GM23338 (cell line): ENCODE measurements around the gene ACO1. TPM values are rescaled to one million over a fixed set of nuclear protein-coding genes. Genes with fewer than 3 reads are reported as not detected.

Experiments used
- ATAC-seq: fragments of 200-7000 bp; cut with Tn5 transposase; 3 replicates; pipeline ENCODE4 v1.9.1; 2020
- DNase-seq: peaks from one replicate; pipeline ENCODE4 v3.0.0-alpha.2; 2015; ENCODE audit warnings: low spot score
- H2AFZ ChIP-seq: fragments of 200-600 bp; sonication (generic); 2 replicates; pipeline ENCODE4 v1.8.0; 2016; ENCODE audit warnings: antibody characterized with exemption, mild to moderate bottlenecking, moderate library complexity
- H3F3A ChIP-seq: fragments of 200-600 bp; sonication (generic); replicated peaks from 2 replicates; pipeline ENCODE4 v1.8.0; 2017; ENCODE audit warnings: antibody characterized with exemption, mixed run types, low read depth
- H3K27ac ChIP-seq: fragments of 200-600 bp; sonication (generic); 2 replicates; pipeline ENCODE4 v1.6.1; 2016; ENCODE audit warnings: low read depth
- H3K27me3 ChIP-seq: fragments of 200-600 bp; sonication (generic); 2 replicates; pipeline ENCODE4 v1.8.0; 2016; ENCODE audit warnings: mild to moderate bottlenecking, mixed run types, moderate library complexity; ENCODE audit not compliant: insufficient read depth
- H3K36me3 ChIP-seq: fragments of 200-600 bp; sonication (generic); 2 replicates; pipeline ENCODE4 v1.8.0; 2016; ENCODE audit warnings: mild to moderate bottlenecking; ENCODE audit not compliant: insufficient read depth
- H3K4me1 ChIP-seq: fragments of 200-600 bp; sonication (generic); 2 replicates; pipeline ENCODE4 v1.8.0; 2016; ENCODE audit warnings: mild to moderate bottlenecking, moderate library complexity; ENCODE audit not compliant: insufficient read depth
- H3K4me2 ChIP-seq: fragments of 200-600 bp; sonication (generic); 2 replicates; pipeline ENCODE4 v1.7.1; 2017; ENCODE audit warnings: mixed run types
- H3K4me3 ChIP-seq: fragments of 200-600 bp; sonication (generic); 2 replicates; pipeline ENCODE4 v1.6.1; 2016; ENCODE audit warnings: mixed run types
- H3K79me2 ChIP-seq: fragments of 200-600 bp; sonication (generic); replicated peaks from 2 replicates; pipeline ENCODE4 v1.8.0; 2017; ENCODE audit warnings: mild to moderate bottlenecking; ENCODE audit not compliant: insufficient read depth
- H3K9me2 ChIP-seq: fragments of 200-600 bp; sonication (generic); 2 replicates; pipeline ENCODE4 v1.8.0; 2017; ENCODE audit not compliant: insufficient read depth
- H4K20me1 ChIP-seq: fragments of 200-600 bp; sonication (generic); replicated peaks from 2 replicates; pipeline ENCODE4 v1.8.0; 2017; ENCODE audit warnings: mild to moderate bottlenecking; ENCODE audit not compliant: insufficient read depth
- H3K27ac Mint-ChIP-seq: 2 replicates; pipeline ENCODE4 v1.8.0; 2020; ENCODE audit warnings: inconsistent platforms, mild to moderate bottlenecking, moderate library complexity, mixed read lengths
- H3K27me3 Mint-ChIP-seq: 3 replicates; pipeline ENCODE4 v1.8.0; 2022; ENCODE audit warnings: low read depth, mild to moderate bottlenecking, moderate library complexity, mixed read lengths, inconsistent platforms; ENCODE audit not compliant: insufficient read depth, poor library complexity
- H3K36me3 Mint-ChIP-seq: 3 replicates; pipeline ENCODE4 v1.8.0; 2021; ENCODE audit warnings: low read depth, mild to moderate bottlenecking, inconsistent platforms, moderate library complexity, mixed read lengths
- H3K4me1 Mint-ChIP-seq: 3 replicates; pipeline ENCODE4 v1.8.0; 2020; ENCODE audit warnings: mild to moderate bottlenecking, inconsistent platforms, mixed read lengths
- H3K4me3 Mint-ChIP-seq: 3 replicates; pipeline ENCODE4 v1.8.0; 2021; ENCODE audit warnings: moderate library complexity, mild to moderate bottlenecking, inconsistent platforms, mixed read lengths
- H3K9me3 Mint-ChIP-seq: 3 replicates; pipeline ENCODE4 v1.8.0; 2020; ENCODE audit warnings: moderate library complexity, mild to moderate bottlenecking, inconsistent platforms, mixed read lengths
- CREB1 ChIP-seq: fragments of 250-450 bp; sonication (Bioruptor Pico); IDR thresholded peaks from 2 replicates; pipeline ENCODE4 v1.5.0; 2020; ENCODE audit warnings: low read depth, mild to moderate bottlenecking, moderate library complexity
- CTCF ChIP-seq, 2 experiments: fragments of 200-600 bp in 1 of 2; sonication (generic) in 1 of 2; conservative IDR thresholded peaks; 2 replicates each; pipeline versions ENCODE4 v1.5.1 to v1.6.1; 2016 to 2017; ENCODE audit warnings: antibody characterized with exemption in 2 of 2, low read depth in 2 of 2, mild to moderate bottlenecking in 2 of 2, moderate library complexity in 1 of 2
- EZH2 ChIP-seq: fragments of 200-600 bp; sonication (generic); IDR thresholded peaks from one replicate; pipeline ENCODE4 v1.8.0; 2017; ENCODE audit warnings: antibody characterized with exemption, mild to moderate bottlenecking, low read depth; ENCODE audit not compliant: unreplicated experiment
- EZH2phosphoT487 ChIP-seq: fragments of 200-600 bp; sonication (generic); IDR thresholded peaks from one replicate; pipeline ENCODE4 v1.8.1; 2018; ENCODE audit warnings: antibody characterized with exemption; ENCODE audit not compliant: unreplicated experiment
- JUNB ChIP-seq: IDR thresholded peaks from one replicate; pipeline ENCODE4 v1.6.1; 2016; ENCODE audit warnings: antibody characterized with exemption; ENCODE audit not compliant: unreplicated experiment
- NANOG ChIP-seq: IDR thresholded peaks from 2 replicates; pipeline ENCODE4 v1.6.1; 2016; ENCODE audit warnings: antibody characterized with exemption, borderline replicate concordance
- POLR2AphosphoS5 ChIP-seq: IDR thresholded peaks from 2 replicates; pipeline ENCODE4 v1.6.1; 2016; ENCODE audit warnings: antibody characterized with exemption, low read depth
- REST ChIP-seq: IDR thresholded peaks from one replicate; pipeline ENCODE4 v1.6.1; 2018; ENCODE audit warnings: antibody characterized with exemption; ENCODE audit not compliant: unreplicated experiment
- STAT1 ChIP-seq: IDR thresholded peaks from one replicate; pipeline ENCODE4 v1.6.1; 2016; ENCODE audit warnings: antibody characterized with exemption; ENCODE audit not compliant: unreplicated experiment
- ZNF114 ChIP-seq: fragments of 250-450 bp; sonication (Bioruptor Pico); IDR thresholded peaks from 2 replicates; pipeline ENCODE4 v1.5.0; 2020; ENCODE audit warnings: mild to moderate bottlenecking, moderate library complexity
- ZNF331 ChIP-seq: fragments of 250-450 bp; sonication (Bioruptor Pico); IDR thresholded peaks from 2 replicates; pipeline ENCODE4 v1.5.0; 2020; ENCODE audit warnings: low read depth, mild to moderate bottlenecking, moderate library complexity
- polyA plus RNA-seq: library from polyadenylated mRNA; unstranded; fragments of >200 nt; fragmentation: Nextera tagmentation; extraction: Ambion mirVana; gene quantifications from 2 replicates; pipeline ENCODE4 v1.2.1, GENCODE V29; 2016
- total RNA-seq: library from RNA; depleted of rRNA; stranded (reverse); fragments of >200 nt; shearing (Covaris generic); gene quantifications from 2 replicates; pipeline ENCODE4 v1.2.3, GENCODE V29; 2014
- TF ChIP-seq, protein P1 (sequence below): fragments of 250-450 bp; sonication (Bioruptor Pico); IDR thresholded peaks from 2 replicates; pipeline ENCODE4 v1.5.0; 2020; ENCODE audit warnings: mild to moderate bottlenecking, moderate library complexity
- TF ChIP-seq, protein P2 (sequence below): IDR thresholded peaks from 2 replicates; pipeline ENCODE4 v1.6.1; 2016; ENCODE audit warnings: antibody characterized with exemption

ACO1 gene
- total and polyA plus RNA-seq, 2 experiments from 2014 or later: 16.6 to 41.0 TPM

GRCh38 chr9:32486839-32487562 lies 102.6 kb downstream of the ACO1 start:
- H3K79me2 ChIP-seq: no peaks in the 10 kb centered on the region
- Mint-ChIP-seq H3K36me3 (peaks cover 25% of the 10 kb centered on the region), H3K4me3 (no peak overlapping the region), H3K27ac (no peak overlapping the region), H3K4me1 (peaks cover 5% of the 10 kb centered on the region; the same call in 2 of the 3 replicates), H3K27me3 (peaks cover 3% of the 10 kb centered on the region), H3K9me3 (no peaks in the 10 kb centered on the region; the same call in 2 of the 3 replicates)
- ATAC-seq (no peak), DNase-seq (no peak)
- H3K4me3 ChIP-seq: no peak overlapping the region
- no peaks in the 10 kb centered on the region for H3K27me3 ChIP-seq
- no peak overlapping the region for H3K4me2 ChIP-seq
- H3K27ac ChIP-seq: no peak overlapping the region
- H4K20me1 ChIP-seq: no peaks in the 10 kb centered on the region
- H3K36me3 ChIP-seq: peaks cover 15% of the 10 kb centered on the region
- 0 out of 2 replicates have a peak, but pooled peaks cover 5% of the 10 kb centered on the region for H3K4me1 ChIP-seq
- H2AFZ ChIP-seq: no peak overlapping the region
- no peak for TF ChIP-seq REST
- no peak for TF ChIP-seq EZH2phosphoT487
- TF ChIP-seq ZNF114: no peak
- no peak for TF ChIP-seq CREB1
- TF ChIP-seq, protein P1, sequence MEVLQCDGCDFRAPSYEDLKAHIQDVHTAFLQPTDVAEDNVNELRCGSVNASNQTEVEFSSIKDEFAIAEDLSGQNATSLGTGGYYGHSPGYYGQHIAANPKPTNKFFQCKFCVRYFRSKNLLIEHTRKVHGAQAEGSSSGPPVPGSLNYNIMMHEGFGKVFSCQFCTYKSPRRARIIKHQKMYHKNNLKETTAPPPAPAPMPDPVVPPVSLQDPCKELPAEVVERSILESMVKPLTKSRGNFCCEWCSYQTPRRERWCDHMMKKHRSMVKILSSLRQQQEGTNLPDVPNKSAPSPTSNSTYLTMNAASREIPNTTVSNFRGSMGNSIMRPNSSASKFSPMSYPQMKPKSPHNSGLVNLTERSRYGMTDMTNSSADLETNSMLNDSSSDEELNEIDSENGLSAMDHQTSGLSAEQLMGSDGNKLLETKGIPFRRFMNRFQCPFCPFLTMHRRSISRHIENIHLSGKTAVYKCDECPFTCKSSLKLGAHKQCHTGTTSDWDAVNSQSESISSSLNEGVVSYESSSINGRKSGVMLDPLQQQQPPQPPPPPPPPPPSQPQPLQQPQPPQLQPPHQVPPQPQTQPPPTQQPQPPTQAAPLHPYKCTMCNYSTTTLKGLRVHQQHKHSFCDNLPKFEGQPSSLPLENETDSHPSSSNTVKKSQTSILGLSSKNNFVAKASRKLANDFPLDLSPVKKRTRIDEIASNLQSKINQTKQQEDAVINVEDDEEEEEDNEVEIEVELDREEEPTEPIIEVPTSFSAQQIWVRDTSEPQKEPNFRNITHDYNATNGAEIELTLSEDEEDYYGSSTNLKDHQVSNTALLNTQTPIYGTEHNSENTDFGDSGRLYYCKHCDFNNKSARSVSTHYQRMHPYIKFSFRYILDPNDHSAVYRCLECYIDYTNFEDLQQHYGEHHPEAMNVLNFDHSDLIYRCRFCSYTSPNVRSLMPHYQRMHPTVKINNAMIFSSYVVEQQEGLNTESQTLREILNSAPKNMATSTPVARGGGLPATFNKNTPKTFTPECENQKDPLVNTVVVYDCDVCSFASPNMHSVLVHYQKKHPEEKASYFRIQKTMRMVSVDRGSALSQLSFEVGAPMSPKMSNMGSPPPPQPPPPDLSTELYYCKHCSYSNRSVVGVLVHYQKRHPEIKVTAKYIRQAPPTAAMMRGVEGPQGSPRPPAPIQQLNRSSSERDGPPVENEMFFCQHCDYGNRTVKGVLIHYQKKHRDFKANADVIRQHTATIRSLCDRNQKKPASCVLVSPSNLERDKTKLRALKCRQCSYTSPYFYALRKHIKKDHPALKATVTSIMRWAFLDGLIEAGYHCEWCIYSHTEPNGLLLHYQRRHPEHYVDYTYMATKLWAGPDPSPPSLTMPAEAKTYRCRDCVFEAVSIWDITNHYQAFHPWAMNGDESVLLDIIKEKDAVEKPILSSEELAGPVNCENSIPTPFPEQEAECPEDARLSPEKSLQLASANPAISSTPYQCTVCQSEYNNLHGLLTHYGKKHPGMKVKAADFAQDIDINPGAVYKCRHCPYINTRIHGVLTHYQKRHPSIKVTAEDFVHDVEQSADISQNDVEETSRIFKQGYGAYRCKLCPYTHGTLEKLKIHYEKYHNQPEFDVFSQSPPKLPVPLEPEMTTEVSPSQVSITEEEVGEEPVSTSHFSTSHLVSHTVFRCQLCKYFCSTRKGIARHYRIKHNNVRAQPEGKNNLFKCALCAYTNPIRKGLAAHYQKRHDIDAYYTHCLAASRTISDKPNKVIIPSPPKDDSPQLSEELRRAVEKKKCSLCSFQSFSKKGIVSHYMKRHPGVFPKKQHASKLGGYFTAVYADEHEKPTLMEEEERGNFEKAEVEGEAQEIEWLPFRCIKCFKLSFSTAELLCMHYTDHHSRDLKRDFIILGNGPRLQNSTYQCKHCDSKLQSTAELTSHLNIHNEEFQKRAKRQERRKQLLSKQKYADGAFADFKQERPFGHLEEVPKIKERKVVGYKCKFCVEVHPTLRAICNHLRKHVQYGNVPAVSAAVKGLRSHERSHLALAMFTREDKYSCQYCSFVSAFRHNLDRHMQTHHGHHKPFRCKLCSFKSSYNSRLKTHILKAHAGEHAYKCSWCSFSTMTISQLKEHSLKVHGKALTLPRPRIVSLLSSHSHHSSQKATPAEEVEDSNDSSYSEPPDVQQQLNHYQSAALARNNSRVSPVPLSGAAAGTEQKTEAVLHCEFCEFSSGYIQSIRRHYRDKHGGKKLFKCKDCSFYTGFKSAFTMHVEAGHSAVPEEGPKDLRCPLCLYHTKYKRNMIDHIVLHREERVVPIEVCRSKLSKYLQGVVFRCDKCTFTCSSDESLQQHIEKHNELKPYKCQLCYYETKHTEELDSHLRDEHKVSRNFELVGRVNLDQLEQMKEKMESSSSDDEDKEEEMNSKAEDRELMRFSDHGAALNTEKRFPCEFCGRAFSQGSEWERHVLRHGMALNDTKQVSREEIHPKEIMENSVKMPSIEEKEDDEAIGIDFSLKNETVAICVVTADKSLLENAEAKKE (CRISPR knock-in tag): no peak
- TF ChIP-seq STAT1: no peak
- TF ChIP-seq CTCF (conservative IDR thresholded peaks at IDR 0.05; ENCODE audit: low read depth in 2 of 2): no peak
- TF ChIP-seq JUNB: no peak
- no peak for TF ChIP-seq EZH2
- TF ChIP-seq POLR2AphosphoS5: no peak
- TF ChIP-seq NANOG: no peak
- TF ChIP-seq, protein P2, sequence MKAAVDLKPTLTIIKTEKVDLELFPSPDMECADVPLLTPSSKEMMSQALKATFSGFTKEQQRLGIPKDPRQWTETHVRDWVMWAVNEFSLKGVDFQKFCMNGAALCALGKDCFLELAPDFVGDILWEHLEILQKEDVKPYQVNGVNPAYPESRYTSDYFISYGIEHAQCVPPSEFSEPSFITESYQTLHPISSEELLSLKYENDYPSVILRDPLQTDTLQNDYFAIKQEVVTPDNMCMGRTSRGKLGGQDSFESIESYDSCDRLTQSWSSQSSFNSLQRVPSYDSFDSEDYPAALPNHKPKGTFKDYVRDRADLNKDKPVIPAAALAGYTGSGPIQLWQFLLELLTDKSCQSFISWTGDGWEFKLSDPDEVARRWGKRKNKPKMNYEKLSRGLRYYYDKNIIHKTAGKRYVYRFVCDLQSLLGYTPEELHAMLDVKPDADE: no peak
- TF ChIP-seq ZNF331 (CRISPR knock-in tag): no peak
- no peaks in the 10 kb centered on the region for H3F3A ChIP-seq
- no peaks in the 10 kb centered on the region for H3K9me2 ChIP-seq
